ENCODE measurements around the gene RAB41. TPM values are rescaled to one million over a fixed set of nuclear protein-coding genes. Genes with fewer than 3 reads are reported as not detected.
"Not testable (repeated sequence)": the region's sequence is repeated elsewhere in the genome, so short reads cannot be mapped to it uniquely, and the experiment has no call there.

RAB41 gene
- not detected for total RNA-seq

GRCh38 chrX:70281951-70282350, at the start of gene RAB41:
TSS of gene RAB41 (plus strand) at chrX:70282172. CDS start at chrX:70282218, 46 bp downstream.
- Mint-ChIP-seq H3K4me1 (no peaks in the 10 kb centered on the region), H3K27ac (no peak within 1 kb of the TSS)
- POLR2A ChIA-PET = no interaction called here

GRCh38 chrX:70234355-70234754, 47.6 kb upstream of the RAB41 start, which contains the start of gene AWAT1:
TSS of gene AWAT1 (plus strand) at chrX:70234655. CDS start at chrX:70234696, 41 bp downstream.
- Mint-ChIP-seq H3K27ac (no peak within 1 kb of the TSS), H3K9me3 (no peaks in the 10 kb centered on the region), H3K4me3 (no peak within 1 kb of the TSS), H3K4me1 (peaks cover 3% of the 10 kb centered on the region), H3K36me3 (no peaks in the 10 kb centered on the region), H3K27me3 (no peaks in the 10 kb centered on the region)
- POLR2A ChIA-PET = no interaction called here
- DNase-seq (no peak), ATAC-seq (ENCODE audit: low read depth) (no peak)

More at GRCh38 chrX:70281951-70282350, at the start of gene RAB41:
- DNase-seq (no peak), ATAC-seq (ENCODE audit: low read depth) (no peak)
- Mint-ChIP-seq H3K36me3 (peaks cover 10% of the 10 kb centered on the region), H3K9me3 (no peaks in the 10 kb centered on the region), H3K4me3 (no peak within 1 kb of the TSS), H3K27me3 (no peaks in the 10 kb centered on the region)

- DNase-seq (no peak), ATAC-seq (ENCODE audit: low read depth) (no peak)
- POLR2A ChIA-PET = no interaction called here
- H3K4me1 Mint-ChIP-seq = no peaks in the 10 kb centered on the region
- no peak overlapping the region for H3K27ac Mint-ChIP-seq
- no peaks in the 10 kb centered on the region for H3K36me3 Mint-ChIP-seq
- no peak overlapping the region for H3K4me3 Mint-ChIP-seq
- H3K9me3 Mint-ChIP-seq = no peaks in the 10 kb centered on the region
- no peaks in the 10 kb centered on the region for H3K27me3 Mint-ChIP-seq
Measured at GRCh38 chrX:70240751-70241150, 41.2 kb upstream of the RAB41 start.

- Mint-ChIP-seq H3K9me3 (no peaks in the 10 kb centered on the region), H3K27me3 (no peaks in the 10 kb centered on the region), H3K4me1 (no peaks in the 10 kb centered on the region), H3K27ac (no peak overlapping the region), H3K4me3 (no peak overlapping the region), H3K36me3 (no peaks in the 10 kb centered on the region)
- ATAC-seq (ENCODE audit: low read depth) = no peak
- no peak for DNase-seq
- POLR2A ChIA-PET = no interaction called here
Measured at GRCh38 chrX:70241501-70241900, 40.5 kb upstream of the RAB41 start.

GRCh38 chrX:70243601-70244000, 38.4 kb upstream of the RAB41 start:
- DNase-seq; H3K4me1 Mint-ChIP-seq; H3K36me3 Mint-ChIP-seq; H3K4me3 Mint-ChIP-seq; ATAC-seq (ENCODE audit: low read depth); H3K9me3 Mint-ChIP-seq; POLR2A ChIA-PET; H3K27me3 Mint-ChIP-seq; H3K27ac Mint-ChIP-seq: not testable (repeated sequence)

GRCh38 chrX:70244881-70245280, 37.1 kb upstream of the RAB41 start:
- no peaks in the 10 kb centered on the region for H3K27me3 Mint-ChIP-seq
- H3K4me1 Mint-ChIP-seq = no peaks in the 10 kb centered on the region
- H3K9me3 Mint-ChIP-seq = no peaks in the 10 kb centered on the region
- ATAC-seq (ENCODE audit: low read depth) (no peak), DNase-seq (no peak)
- no peak overlapping the region for H3K4me3 Mint-ChIP-seq
- POLR2A ChIA-PET = no interaction called here
- no peak overlapping the region for H3K27ac Mint-ChIP-seq
- H3K36me3 Mint-ChIP-seq = no peaks in the 10 kb centered on the region

- no peaks in the 10 kb centered on the region for H3K27me3 Mint-ChIP-seq
- H3K27ac Mint-ChIP-seq = no peak overlapping the region
- POLR2A ChIA-PET = no interaction called here
- DNase-seq (no peak), ATAC-seq (ENCODE audit: low read depth) (no peak)
- no peaks in the 10 kb centered on the region for H3K4me1 Mint-ChIP-seq
- no peaks in the 10 kb centered on the region for H3K9me3 Mint-ChIP-seq
- H3K4me3 Mint-ChIP-seq = no peak overlapping the region
- H3K36me3 Mint-ChIP-seq = no peaks in the 10 kb centered on the region
Measured at GRCh38 chrX:70247252-70247651, 34.7 kb upstream of the RAB41 start.

GRCh38 chrX:70252491-70252890, 29.5 kb upstream of the RAB41 start:
- DNase-seq = no peak
- ATAC-seq (ENCODE audit: low read depth) = no peak
- Mint-ChIP-seq H3K4me1 (peaks cover 4% of the 10 kb centered on the region), H3K27ac (no peak overlapping the region), H3K27me3 (no peaks in the 10 kb centered on the region), H3K4me3 (no peak overlapping the region), H3K36me3 (peaks cover 1% of the 10 kb centered on the region), H3K9me3 (no peaks in the 10 kb centered on the region)
- POLR2A ChIA-PET = no interaction called here

GRCh38 chrX:70253377-70254062, 28.5 kb upstream of the RAB41 start:
- Mint-ChIP-seq H3K4me3 (no peak overlapping the region), H3K4me1 (peaks cover 4% of the 10 kb centered on the region), H3K27ac (peak overlapping the region; percentile 11), H3K27me3 (no peaks in the 10 kb centered on the region), H3K9me3 (no peaks in the 10 kb centered on the region), H3K36me3 (peaks cover 1% of the 10 kb centered on the region)
- DNase-seq (no peak), ATAC-seq (ENCODE audit: low read depth) (no peak)
- POLR2A ChIA-PET = no interaction called here

- POLR2A ChIA-PET = no interaction called here
- no peak for DNase-seq
- peak overlapping the region; percentile 11 for H3K27ac Mint-ChIP-seq
Measured at GRCh38 chrX:70254063-70254400, 27.9 kb upstream of the RAB41 start.

GRCh38 chrX:70254909-70255308, 27.1 kb upstream of the RAB41 start:
- Mint-ChIP-seq H3K27me3 (no peaks in the 10 kb centered on the region), H3K36me3 (peaks cover 1% of the 10 kb centered on the region), H3K27ac (no peak overlapping the region), H3K9me3 (no peaks in the 10 kb centered on the region), H3K4me1 (peaks cover 4% of the 10 kb centered on the region), H3K4me3 (no peak overlapping the region)
- POLR2A ChIA-PET = no interaction called here
- ATAC-seq (ENCODE audit: low read depth) (no peak), DNase-seq (no peak)

More at GRCh38 chrX:70254063-70254400, 27.9 kb upstream of the RAB41 start:
- no peaks in the 10 kb centered on the region for H3K27me3 Mint-ChIP-seq
- no peak overlapping the region for H3K4me3 Mint-ChIP-seq
- ATAC-seq (ENCODE audit: low read depth) = no peak
- peaks cover 4% of the 10 kb centered on the region for H3K4me1 Mint-ChIP-seq
- no peaks in the 10 kb centered on the region for H3K9me3 Mint-ChIP-seq
- peaks cover 1% of the 10 kb centered on the region for H3K36me3 Mint-ChIP-seq

- H3K4me1 Mint-ChIP-seq = peaks cover 4% of the 10 kb centered on the region
- peaks cover 1% of the 10 kb centered on the region for H3K36me3 Mint-ChIP-seq
- no peaks in the 10 kb centered on the region for H3K9me3 Mint-ChIP-seq
- no peak for ATAC-seq (ENCODE audit: low read depth)
- POLR2A ChIA-PET = no interaction called here
- DNase-seq = no peak
- H3K27me3 Mint-ChIP-seq = no peaks in the 10 kb centered on the region
- H3K4me3 Mint-ChIP-seq = no peak overlapping the region
- H3K27ac Mint-ChIP-seq = no peak overlapping the region
Measured at GRCh38 chrX:70255452-70255851, 26.5 kb upstream of the RAB41 start.

GRCh38 chrX:70257423-70258288, 24.3 kb upstream of the RAB41 start:
- POLR2A ChIA-PET = no interaction called here
- H3K36me3 Mint-ChIP-seq = peaks cover 1% of the 10 kb centered on the region
- DNase-seq = no peak
- H3K27ac Mint-ChIP-seq = no peak overlapping the region
- no peak for ATAC-seq (ENCODE audit: low read depth)
- no peak overlapping the region for H3K4me3 Mint-ChIP-seq
- no peaks in the 10 kb centered on the region for H3K27me3 Mint-ChIP-seq
- no peaks in the 10 kb centered on the region for H3K9me3 Mint-ChIP-seq
- H3K4me1 Mint-ChIP-seq = peaks cover 4% of the 10 kb centered on the region

- peaks cover under 1% of the 10 kb centered on the region for H3K36me3 Mint-ChIP-seq
- ATAC-seq (ENCODE audit: low read depth) = no peak
- DNase-seq = no peak
- no peak within 1 kb of the TSS for H3K4me3 Mint-ChIP-seq
- POLR2A ChIA-PET = no interaction called here
- H3K27ac Mint-ChIP-seq = no peak within 1 kb of the TSS
- H3K4me1 Mint-ChIP-seq = peaks cover 1% of the 10 kb centered on the region
- H3K27me3 Mint-ChIP-seq = peaks cover 2% of the 10 kb centered on the region
- H3K9me3 Mint-ChIP-seq = no peaks in the 10 kb centered on the region
Measured at GRCh38 chrX:70260104-70260503, 21.9 kb upstream of the RAB41 start, which contains the start of gene P2RY4. TSS of gene P2RY4 (minus strand) at chrX:70260204. CDS start at chrX:70259624, 580 bp downstream.
